Activated CD8-positive, alpha-beta memory T cell treated with anti-CD3 and anti-CD28 coated beads, Interleukin-2, amount 50 U/mL, for 24 hours (primary cell): Measurements from ENCODE around the gene BTNL3.

Experiments
- DNase-seq: peaks from one replicate; pipeline ENCODE4 v3.0.0-alpha.2; 2020; ENCODE audit errors: extremely low read depth

The BTNL3 gene

GRCh38 chr5:181020688-181021087 lies 32.0 kb downstream of the BTNL3 start:
- DNase-seq: no peak

- DNase-seq: no peak
These were observed 35.8 kb downstream of the BTNL3 start for GRCh38 chr5:181024245-181025064.

- no peak for DNase-seq
These were observed 38.9 kb downstream of the BTNL3 start for GRCh38 chr5:181027452-181028031.

- DNase-seq: no peak
These were observed 39.6 kb downstream of the BTNL3 start for GRCh38 chr5:181028032-181028819.

- no peak for DNase-seq
These were observed 43.1 kb downstream of the BTNL3 start for GRCh38 chr5:181031716-181032115.

GRCh38 chr5:181035991-181036815 lies 47.6 kb downstream of the BTNL3 start:
- DNase-seq: no peak

- DNase-seq: no peak
These were observed 48.2 kb downstream of the BTNL3 start for GRCh38 chr5:181036816-181037364.

GRCh38 chr5:181037365-181037861 lies 48.8 kb downstream of the BTNL3 start:
- DNase-seq: no peak

GRCh38 chr5:181039471-181039870 lies 50.8 kb downstream of the BTNL3 start:
- DNase-seq: no peak

- no peak for DNase-seq
These were observed 51.4 kb downstream of the BTNL3 start, which contains the start of gene BTNL9 for GRCh38 chr5:181039931-181040630. Gene BTNL9, plus strand, starts transcription at chr5:181040266. Its CDS starts 5,224 bp downstream, at chr5:181045490.

GRCh38 chr5:181040631-181040945 lies 51.9 kb downstream of the BTNL3 start:
- no peak for DNase-seq

GRCh38 chr5:181041043-181041442 lies 52.4 kb downstream of the BTNL3 start:
- DNase-seq: no peak

GRCh38 chr5:181042036-181042713 lies 53.5 kb downstream of the BTNL3 start:
- DNase-seq: no peak

GRCh38 chr5:181042722-181043121 lies 54.1 kb downstream of the BTNL3 start:
- no peak for DNase-seq

- no peak for DNase-seq
These were observed 54.8 kb downstream of the BTNL3 start for GRCh38 chr5:181043285-181044092.

GRCh38 chr5:181044093-181044599 lies 55.5 kb downstream of the BTNL3 start:
- DNase-seq: no peak

- DNase-seq: no peak
These were observed 56.1 kb downstream of the BTNL3 start for GRCh38 chr5:181044662-181045305.

- DNase-seq: no peak
These were observed 56.7 kb downstream of the BTNL3 start for GRCh38 chr5:181045316-181045715.
